Astrocyte (in vitro differentiated cells and primary cell): Measurements from ENCODE around the gene SLC4A2. TPM values are rescaled to one million over a fixed set of nuclear protein-coding genes. Genes with fewer than 3 reads are reported as not detected.

Source experiments
- DNase-seq: peaks from one replicate; pipeline ENCODE4 v3.0.0-alpha.2; 2010; ENCODE audit warnings: low read depth
- FAIRE-seq: peaks from 2 replicates; lab custom pipeline; 2011; peaks lifted over from hg19 to GRCh38; lab: Jason Lieb, UNC
- H2AFZ ChIP-seq: 2 replicates; pipeline ENCODE4 v1.6.0; 2012; ENCODE audit warnings: low read depth, low read length, inconsistent platforms
- H3K27ac ChIP-seq: 2 replicates; pipeline ENCODE4 v1.5.1; 2011; ENCODE audit warnings: low read depth, low read length, inconsistent platforms
- H3K27me3 ChIP-seq: 2 replicates; pipeline ENCODE4 v1.6.0; 2011; ENCODE audit warnings: low read length, inconsistent platforms; ENCODE audit not compliant: insufficient read depth
- H3K36me3 ChIP-seq: 2 replicates; pipeline ENCODE4 v1.5.1; 2011; ENCODE audit warnings: low read length, inconsistent platforms; ENCODE audit not compliant: insufficient read depth
- H3K4me1 ChIP-seq: 2 replicates; pipeline ENCODE4 v1.5.1; 2011; ENCODE audit warnings: low read length, inconsistent platforms; ENCODE audit not compliant: insufficient read depth
- H3K4me2 ChIP-seq: 2 replicates; pipeline ENCODE4 v1.6.0; 2012; ENCODE audit warnings: low read length, inconsistent platforms
- H3K4me3 ChIP-seq: 2 replicates; pipeline ENCODE4 v1.5.1; 2011; ENCODE audit warnings: low read depth, mild to moderate bottlenecking, low read length, inconsistent platforms; ENCODE audit not compliant: insufficient read depth
- H3K79me2 ChIP-seq: 2 replicates; pipeline ENCODE4 v1.6.0; 2012; ENCODE audit warnings: mild to moderate bottlenecking, low read length, inconsistent platforms; ENCODE audit not compliant: insufficient read depth
- H3K9ac ChIP-seq: 2 replicates; pipeline ENCODE4 v1.6.0; 2012; ENCODE audit warnings: mild to moderate bottlenecking, low read length, inconsistent platforms
- H3K9me3 ChIP-seq: 2 replicates; pipeline ENCODE4 v1.5.1; 2012; ENCODE audit warnings: low read depth, mild to moderate bottlenecking, low read length, inconsistent platforms; ENCODE audit not compliant: insufficient read depth
- H4K20me1 ChIP-seq: 2 replicates; pipeline ENCODE4 v1.6.0; 2012; ENCODE audit warnings: low read length, inconsistent platforms; ENCODE audit not compliant: insufficient read depth
- H3K27ac Mint-ChIP-seq: one replicate; pipeline ENCODE4 v1.8.0; 2021; ENCODE audit warnings: mild to moderate bottlenecking, mixed read lengths; ENCODE audit not compliant: unreplicated experiment
- H3K27me3 Mint-ChIP-seq: one replicate; pipeline ENCODE4 v1.8.0; 2021; ENCODE audit warnings: low read depth, mixed read lengths; ENCODE audit not compliant: unreplicated experiment
- H3K36me3 Mint-ChIP-seq: one replicate; pipeline ENCODE4 v1.8.0; 2021; ENCODE audit warnings: low read depth, mixed read lengths; ENCODE audit not compliant: unreplicated experiment
- H3K4me1 Mint-ChIP-seq: one replicate; pipeline ENCODE4 v1.8.0; 2021; ENCODE audit warnings: low read depth, mixed read lengths; ENCODE audit not compliant: unreplicated experiment
- H3K4me3 Mint-ChIP-seq: one replicate; pipeline ENCODE4 v1.8.0; 2021; ENCODE audit warnings: mild to moderate bottlenecking, moderate library complexity, mixed read lengths; ENCODE audit not compliant: unreplicated experiment
- H3K9me3 Mint-ChIP-seq: one replicate; pipeline ENCODE4 v1.8.0; 2021; ENCODE audit warnings: mild to moderate bottlenecking, mixed read lengths; ENCODE audit not compliant: unreplicated experiment
- CTCF ChIP-seq: IDR thresholded peaks from 2 replicates; pipeline ENCODE4 v1.5.1; 2011; ENCODE audit warnings: low read depth, mild to moderate bottlenecking, inconsistent platforms, low read length, moderate library complexity; ENCODE audit not compliant: insufficient read depth
- EZH2 ChIP-seq: IDR thresholded peaks from 2 replicates; pipeline ENCODE4 v1.6.1; 2012; ENCODE audit warnings: mild to moderate bottlenecking, low read length, inconsistent platforms; ENCODE audit not compliant: insufficient read depth
- total RNA-seq: library from RNA; stranded (reverse); gene quantifications from 2 replicates; pipeline ENCODE4 v1.2.1, GENCODE V29; 2021

SLC4A2 gene
- total RNA-seq, 1 donor from 2014 or later: 302 TPM

GRCh38 chr7:151118108-151119054 lies 59.0 kb downstream of the SLC4A2 start:
- Histone ChIP-seq H2AFZ (no peak overlapping the region), H3K4me1 (peaks cover 24% of the 10 kb centered on the region), H3K79me2 (peaks cover 38% of the 10 kb centered on the region), H4K20me1 (peaks cover 69% of the 10 kb centered on the region), H3K9ac (no peak overlapping the region), H3K36me3 (no peaks in the 10 kb centered on the region), H3K27me3 (no peaks in the 10 kb centered on the region), H3K27ac (no peak overlapping the region), H3K9me3 (no peaks in the 10 kb centered on the region), H3K4me2 (no peak overlapping the region), H3K4me3 (no peak overlapping the region)
- no peak for FAIRE-seq
- Mint-ChIP-seq H3K9me3 (no peaks in the 10 kb centered on the region), H3K27me3 (no peaks in the 10 kb centered on the region), H3K36me3 (peaks cover 19% of the 10 kb centered on the region), H3K27ac (no peak overlapping the region), H3K4me1 (peaks cover 14% of the 10 kb centered on the region), H3K4me3 (no peak overlapping the region)
- TF ChIP-seq EZH2: no peak
- no peak for TF ChIP-seq CTCF
- no peak for DNase-seq

DNA sequence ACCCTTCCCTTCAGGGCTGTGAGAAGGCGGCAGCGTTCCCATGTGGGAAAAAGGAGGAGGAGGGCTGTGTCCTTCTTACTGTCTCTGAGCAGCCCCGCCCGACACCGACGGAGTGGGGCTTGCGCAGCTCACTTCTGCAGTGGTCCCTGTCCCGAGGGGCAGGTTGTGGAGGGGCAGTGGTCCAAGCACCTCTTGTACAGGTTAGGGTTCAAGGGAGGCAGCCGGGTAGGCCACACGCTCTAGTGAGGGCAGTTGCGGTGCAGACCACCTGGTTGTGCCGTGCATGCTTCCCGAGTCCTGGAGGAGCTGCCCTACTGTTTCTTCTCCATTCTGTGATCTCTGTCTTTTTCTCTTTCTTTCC lies 59.6 kb downstream of the SLC4A2 start:
- H3K9me3 Mint-ChIP-seq: no peaks in the 10 kb centered on the region
- H3K4me1 Mint-ChIP-seq: peaks cover 7% of the 10 kb centered on the region

More for the DNA sequence above, 59.6 kb downstream of the SLC4A2 start:
- H3K4me3 Mint-ChIP-seq: peak overlapping the region; percentile 46
- peaks cover 21% of the 10 kb centered on the region for H3K36me3 Mint-ChIP-seq
- Histone ChIP-seq H3K9ac (no peak overlapping the region), H3K27me3 (no peaks in the 10 kb centered on the region), H3K27ac (no peak overlapping the region), H3K4me2 (no peak overlapping the region), H2AFZ (no peak overlapping the region), H3K4me3 (no peak overlapping the region), H3K4me1 (peaks cover 18% of the 10 kb centered on the region), H3K79me2 (peaks cover 37% of the 10 kb centered on the region), H3K9me3 (no peaks in the 10 kb centered on the region), H4K20me1 (peaks cover 68% of the 10 kb centered on the region), H3K36me3 (no peaks in the 10 kb centered on the region)
- no peak for FAIRE-seq
- TF ChIP-seq EZH2 (no peak), CTCF (no peak)
- H3K27me3 Mint-ChIP-seq: no peaks in the 10 kb centered on the region
- no peak overlapping the region for H3K27ac Mint-ChIP-seq
- no peak for DNase-seq
